HG03139 (cell line): Measurements from ENCODE around the gene ARAP1.

Experiments used
- ATAC-seq: cut with Tn5 transposase; IDR thresholded peaks from one replicate; pipeline ENCODE4 v1.9.1; 2021; ENCODE audit not compliant: unreplicated experiment

The ARAP1 gene

DNA sequence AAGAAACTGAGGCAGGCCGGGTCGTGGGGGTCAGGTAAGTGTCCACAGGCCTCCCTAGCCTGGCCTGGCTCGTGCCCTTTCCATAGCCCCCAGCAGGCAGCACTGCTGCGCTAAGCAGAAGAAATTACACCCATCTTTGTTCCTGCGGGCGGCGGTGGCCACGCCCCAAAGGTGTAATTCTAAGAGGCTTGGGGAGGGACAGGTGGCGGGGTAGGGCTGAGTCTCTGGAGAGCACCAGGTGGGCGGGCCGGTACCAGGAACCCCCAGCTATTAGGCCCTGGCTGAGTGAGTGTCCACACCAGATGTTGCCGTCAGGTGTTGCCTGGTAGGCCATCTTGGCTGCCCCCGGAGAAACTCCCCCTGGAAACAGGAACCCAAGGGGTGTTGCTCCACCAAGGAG lies 12.3 kb upstream of the ARAP1 start:
- ATAC-seq: no peak

DNA sequence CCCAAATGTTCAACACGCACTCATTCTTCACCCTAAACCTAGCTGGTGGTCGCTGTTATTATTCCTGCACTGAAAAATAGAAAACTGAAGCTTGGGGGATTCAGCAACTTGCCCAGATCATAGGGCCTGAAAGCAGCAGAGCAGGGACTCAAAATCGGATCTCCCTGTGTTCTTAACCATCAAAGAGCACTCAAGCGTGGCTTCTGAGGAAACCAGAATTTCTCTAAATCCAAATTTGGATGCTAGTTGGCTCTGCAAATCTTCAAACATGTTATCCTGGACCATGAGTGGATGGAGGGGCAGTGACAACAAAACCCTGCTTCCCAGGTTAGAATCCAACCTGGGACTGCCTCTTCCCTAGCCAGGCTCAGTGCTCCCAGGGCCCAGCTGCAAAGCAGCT lies 11.6 kb upstream of the ARAP1 start:
- ATAC-seq: no peak

DNA sequence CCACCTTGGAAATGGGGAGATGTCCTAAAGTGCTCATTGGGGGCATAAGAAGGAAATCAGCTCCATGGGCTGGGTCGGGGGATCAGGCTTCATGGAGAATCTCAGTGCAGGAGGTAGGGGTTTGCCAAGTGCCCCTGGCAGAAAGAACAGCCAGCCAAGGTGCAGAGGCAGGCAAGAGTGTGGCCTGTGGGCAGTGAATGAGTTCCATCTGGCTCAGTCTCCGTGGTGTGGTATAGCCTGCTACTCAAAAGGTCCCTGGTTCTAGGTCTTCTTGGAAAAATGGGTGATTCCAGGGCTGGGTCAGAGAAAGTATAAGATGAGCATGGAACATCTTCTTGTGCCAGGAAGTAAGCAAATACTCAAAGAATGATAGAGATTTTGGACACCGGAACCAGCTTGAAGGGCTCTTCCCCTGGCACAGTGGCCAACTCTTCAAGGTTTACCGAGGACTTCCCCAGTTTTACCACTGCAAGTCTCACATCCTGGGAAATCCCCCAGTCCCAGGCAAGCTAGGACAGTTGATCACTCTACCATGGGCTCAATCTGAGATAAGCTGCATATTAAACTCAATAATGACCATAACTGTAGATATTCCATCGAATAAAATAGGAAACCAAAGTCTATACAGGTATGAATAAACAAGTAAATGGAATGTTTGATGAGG lies 10.6 kb upstream of the ARAP1 start:
- ATAC-seq: no peak

DNA sequence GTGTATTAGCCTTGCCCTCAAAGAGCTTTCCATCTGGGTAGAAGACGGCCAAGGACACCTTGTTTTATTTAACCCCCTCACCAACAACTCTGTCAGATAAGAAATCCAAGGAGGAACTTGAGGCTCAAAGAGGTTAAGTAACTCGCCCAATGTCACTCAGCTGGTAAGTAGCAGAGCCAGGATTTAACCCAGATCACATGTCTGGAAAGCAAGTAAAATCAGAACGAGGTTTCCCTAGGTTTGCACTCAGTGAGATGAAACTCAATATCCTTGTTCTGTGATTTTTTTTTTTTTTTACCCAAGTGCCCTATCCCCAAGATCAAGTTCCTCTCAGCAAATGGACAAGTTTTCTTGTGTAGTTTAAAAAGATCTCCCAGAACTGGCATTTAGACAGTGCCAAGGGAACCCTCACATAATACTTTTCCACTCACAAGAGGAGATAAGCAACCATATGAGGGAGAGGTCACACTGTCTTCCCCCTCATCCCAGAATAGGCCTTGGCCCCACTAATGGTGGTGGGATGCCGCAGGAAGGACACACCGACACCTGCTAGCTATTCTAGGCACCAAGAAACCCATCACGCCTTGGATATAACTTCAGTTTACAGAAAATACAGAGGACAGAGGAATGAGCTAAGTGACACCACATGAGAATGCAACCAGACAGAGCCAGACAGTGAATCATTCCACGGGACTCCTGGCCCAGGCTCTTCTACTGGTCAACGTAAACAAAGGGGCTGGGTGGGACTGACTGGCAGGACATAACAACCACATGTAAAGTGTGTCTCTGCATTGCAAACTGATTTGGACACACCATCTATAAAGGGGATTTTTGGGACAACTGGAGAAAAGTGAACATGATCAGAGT lies 8.6 kb upstream of the ARAP1 start:
- ATAC-seq: no peak

DNA sequence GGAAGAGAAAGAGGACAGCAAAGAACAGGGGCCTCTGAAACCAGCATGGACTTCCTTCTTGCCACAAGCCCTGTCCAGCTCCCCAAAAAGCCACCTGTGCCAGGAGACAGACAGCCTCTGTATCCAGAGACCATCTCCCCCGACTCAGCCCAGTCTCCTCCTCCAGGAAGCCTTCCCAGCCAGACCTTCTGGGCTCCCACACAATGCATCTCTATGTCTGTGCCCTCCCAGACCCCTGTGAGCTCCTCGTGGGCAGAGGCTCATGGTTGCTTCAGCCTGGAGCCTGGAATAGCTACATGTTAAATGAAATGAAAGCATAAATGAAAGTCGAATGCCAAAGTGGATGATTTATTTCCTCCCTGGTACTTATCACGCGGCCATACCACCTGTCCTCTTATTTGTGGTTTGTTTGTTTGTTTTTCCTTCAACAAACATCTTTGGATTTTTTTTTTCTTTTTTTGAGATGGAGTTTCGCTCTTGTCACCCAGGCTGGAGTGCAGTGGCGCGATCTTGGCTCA lies 7.3 kb upstream of the ARAP1 start:
- no peak for ATAC-seq

DNA sequence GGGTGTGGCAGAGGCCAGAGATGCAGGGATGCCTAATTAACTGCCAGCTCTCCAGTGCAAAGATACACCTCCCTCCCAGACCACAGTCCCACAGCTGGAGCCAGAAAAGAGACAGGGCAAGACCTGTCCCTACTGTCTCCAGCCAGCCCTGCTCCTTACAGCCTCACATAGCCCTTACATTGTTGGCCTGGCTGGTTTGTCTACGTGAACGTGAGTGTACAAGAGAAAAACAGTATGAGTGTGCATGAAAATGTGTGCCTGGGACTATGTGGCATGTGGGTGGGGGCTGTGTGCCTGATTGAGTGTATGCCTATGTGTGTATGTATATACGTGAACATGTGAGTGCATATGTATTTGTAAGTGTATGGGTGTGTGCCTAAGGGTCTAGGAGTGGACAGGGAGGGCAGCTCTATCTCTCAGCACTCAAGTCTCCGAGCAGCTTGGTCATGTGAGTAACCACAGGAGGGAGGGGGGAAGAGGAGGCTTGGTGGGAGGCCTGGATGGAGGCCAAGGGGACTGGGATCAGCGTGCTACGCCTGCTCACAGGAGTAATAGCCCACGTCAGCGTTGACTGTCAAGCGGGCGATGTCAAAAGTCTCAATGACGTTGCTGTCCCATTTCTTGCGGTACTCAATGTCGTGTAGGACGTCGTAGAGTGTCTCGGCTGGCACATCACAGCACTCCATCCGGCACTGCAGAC lies 6.6 kb upstream of the ARAP1 start:
- ATAC-seq: no peak

DNA sequence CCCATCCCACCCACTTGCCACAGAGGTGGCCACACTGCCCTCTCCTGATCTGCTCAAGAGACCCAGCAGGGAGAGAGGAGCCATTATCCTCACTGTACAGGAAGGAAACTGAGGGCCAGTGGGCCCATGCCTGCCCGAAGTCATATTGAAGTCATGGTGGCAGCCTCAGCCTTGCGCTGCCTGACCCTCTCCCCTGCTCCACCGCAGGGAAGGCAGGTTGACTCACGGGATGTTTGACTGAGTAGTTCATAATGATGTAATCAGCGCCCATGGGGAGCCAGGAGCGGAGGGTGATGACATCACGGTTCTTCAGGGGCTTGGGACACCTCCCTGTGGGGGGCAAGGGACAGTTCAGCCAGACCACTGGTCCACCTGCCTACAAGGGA lies 6.1 kb upstream of the ARAP1 start:
- ATAC-seq: no peak

DNA sequence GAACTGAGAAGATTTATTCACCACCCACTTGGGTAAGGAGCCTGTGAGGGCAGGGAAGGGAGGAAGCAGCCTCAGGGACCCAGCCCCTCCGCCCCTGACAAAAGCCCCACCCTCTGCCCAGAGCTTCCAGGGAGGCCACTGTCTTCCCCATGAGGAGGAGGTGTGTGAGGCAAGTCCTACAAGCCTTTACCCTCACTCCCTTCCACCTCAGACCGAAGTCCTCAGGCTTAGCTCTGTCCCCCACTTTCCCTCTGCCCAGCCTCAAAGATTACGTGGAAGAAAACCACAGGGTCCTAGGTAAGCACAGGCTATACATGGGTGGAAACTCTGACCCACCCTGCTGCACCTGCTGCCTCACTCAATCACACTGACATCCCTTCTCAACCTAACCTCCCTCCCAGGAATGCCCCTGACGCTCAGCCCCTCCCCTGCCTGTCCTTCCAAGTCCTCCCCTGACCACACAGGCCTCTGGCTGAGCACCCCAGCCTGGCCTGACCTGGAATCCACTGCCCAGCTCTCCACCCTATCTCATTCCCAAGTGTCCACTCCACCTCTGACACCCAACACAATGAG lies 3.6 kb upstream of the ARAP1 start:
- ATAC-seq: no peak

DNA sequence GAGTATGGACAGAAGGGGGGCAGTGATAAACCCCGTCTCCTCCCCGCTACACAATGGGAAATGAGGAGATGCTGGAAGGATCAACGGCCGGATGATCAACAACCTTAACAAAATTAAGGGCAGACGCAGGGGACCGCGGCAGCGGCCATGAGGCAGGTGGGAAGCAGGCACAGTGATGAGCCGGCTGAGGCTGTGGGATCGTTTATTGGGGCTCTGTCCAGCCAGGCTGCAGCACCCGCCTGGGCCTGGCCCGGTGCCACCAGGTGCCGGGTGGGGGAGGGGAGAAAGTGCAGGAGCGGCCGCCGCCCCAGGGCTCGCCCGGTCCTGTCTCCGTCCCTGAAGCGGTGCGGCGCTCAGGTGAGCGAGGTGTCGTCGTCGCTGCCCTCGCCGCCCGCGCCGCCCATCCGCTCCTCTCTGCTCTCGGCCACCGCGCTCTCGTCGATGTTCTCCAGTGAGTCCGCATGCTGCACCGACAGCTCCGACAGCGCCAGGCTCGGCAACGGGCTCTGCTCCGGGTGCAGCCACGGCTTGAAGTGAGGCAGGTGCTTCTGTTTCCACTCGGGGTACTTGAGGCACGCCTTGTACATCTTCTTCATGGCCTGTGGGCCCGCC lies 2.4 kb upstream of the ARAP1 start:
- ATAC-seq: no peak

DNA sequence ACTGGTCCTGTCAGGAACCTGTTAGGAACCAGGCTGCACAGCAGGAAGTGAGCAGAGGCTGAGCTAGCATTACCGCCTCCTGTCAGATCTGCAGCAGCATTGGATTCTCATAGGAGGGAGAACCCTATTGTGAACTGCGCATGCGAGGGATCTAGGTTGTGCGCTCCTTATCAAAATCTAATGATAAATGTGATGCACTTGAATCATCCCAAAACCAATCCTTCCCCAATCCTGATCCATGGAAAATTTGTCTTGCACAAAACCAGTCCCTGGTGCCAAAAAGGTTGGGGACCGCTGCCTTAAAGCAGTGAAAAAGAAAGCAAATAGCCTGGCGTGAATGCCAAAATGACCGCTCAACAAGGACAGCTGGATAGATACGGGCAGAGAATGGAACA lies 1.9 kb upstream of the ARAP1 start:
- no peak for ATAC-seq

DNA sequence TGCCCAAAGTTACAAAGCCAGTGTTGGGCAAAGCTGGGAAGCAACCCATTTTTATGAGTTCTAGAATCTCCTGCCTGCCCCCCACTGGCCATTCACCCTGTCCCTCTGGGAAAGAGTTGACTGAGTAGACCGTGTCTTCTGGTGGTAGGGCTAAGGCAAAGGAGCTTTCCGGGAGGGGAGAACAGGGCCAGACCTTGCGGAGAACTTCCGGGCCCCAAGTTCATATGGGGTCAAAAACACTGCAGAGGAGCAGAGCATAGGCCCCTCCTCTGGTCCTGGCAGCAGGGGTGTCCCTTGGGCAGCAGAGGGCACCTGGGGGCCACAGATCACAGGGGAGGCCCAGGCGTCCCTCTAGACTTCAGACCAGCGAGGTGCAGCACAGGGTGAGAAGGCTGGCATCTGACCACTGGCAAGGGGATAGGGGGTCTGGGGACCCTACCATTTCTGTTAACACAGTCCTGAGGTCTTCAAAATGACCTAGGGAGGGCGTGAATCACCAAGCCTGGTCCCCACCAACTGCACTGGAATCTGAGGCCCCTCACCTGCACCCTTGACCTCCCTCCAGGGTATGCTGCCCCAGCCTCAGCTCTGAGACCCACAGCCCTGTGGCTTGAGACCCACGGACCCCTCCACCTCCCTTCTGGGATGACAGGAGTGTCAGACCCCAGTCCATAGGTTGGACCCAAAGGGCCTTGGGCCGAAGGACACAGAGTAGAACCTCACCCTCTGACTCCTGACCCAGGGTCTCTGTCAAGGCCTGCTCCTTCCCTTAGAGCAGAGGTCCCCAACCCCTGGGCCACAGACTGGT lies 1.3 kb upstream of the ARAP1 start:
- ATAC-seq: no peak

DNA sequence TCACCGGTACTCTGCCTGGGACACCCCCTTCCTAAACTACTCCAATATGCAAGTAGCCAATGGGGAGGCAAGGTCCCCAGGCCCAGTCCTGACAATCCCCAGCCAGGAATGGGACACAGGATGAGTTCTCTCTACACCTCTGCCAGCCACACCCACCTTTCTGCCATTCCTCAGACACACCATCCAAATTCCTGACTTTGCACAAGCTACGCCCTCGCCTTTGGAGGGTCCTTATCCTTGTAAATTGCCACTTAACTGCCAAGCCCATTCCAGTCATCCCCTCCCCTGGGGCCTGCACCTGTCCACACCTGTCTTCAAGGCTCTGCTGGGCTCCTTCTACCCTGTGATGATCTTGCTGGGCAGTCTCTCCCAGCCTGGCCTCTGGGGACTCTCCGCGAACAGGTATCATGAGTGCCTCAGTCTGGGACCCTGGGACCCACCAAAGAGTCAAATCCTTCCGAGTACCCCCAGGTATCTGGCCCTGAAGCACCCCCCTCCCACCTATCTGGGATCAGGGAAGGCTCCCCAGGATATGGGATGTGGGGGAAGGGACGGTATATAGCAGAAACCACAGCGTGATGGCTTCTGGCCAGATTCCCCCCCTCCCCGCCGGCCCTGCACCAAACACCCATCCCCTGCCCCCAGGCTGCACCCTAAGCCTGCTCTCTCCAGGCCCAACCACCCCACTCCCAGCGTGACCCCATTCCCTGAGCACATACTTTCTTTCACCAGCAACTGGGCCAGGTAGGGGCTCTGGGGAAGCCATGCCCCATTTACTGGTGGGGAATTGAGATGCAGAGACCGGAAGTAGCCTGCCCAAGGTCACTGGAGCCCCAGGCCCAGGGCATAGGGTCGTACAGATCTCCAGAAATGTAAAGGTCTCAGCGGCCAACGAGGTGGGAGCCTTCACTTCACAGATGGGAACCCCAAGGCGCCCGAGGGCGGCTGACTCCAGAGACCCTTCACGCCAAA lies 806 bp downstream of the ARAP1 start:
- no peak for ATAC-seq

DNA sequence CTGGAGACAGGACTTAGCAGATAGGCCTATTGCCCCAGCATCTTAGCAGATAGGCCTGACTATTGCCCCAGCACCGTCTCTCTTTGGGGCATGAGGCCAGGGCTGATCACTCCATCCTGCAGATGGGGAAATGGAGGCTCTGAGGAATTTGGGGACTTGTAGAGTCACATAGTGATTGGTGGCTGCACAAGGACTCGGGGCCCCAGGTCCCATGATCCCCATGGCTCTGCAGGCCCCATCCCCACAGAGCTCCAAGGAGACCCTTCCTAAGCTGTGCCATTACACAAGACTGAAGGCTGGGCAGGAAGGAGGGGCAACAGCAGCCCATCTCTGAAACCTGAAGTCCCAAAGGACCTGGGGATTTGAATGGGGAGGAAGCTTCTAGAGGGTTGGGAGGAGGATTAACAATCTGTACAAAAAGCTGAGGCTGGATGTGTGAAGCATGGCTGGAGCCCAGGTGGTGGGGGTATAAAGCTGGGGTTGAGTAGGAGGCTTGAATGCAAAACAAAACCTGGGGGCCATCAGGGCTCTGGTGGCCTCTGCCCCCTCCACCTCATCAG lies 1.6 kb downstream of the ARAP1 start:
- no peak for ATAC-seq

DNA sequence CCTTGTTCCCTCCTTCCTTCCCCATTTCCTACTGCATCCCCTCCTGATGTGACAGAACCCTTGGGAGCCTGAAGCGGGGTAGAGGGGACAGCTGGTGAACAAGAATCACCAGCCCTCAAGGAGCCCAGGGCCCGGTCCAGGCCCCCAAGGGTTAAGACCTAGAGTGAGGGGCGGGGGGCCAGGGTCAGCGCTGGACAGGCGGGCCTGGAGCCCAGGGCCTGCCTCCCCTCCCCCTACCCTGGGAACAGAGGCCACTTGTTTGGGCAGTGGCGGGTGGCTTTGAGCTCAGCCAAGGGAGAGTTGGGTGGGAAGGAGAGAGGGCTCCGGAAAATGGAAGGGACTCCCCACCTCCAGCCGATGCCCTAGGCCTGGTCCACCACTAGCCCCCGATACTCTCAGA lies 2.1 kb downstream of the ARAP1 start:
- no peak for ATAC-seq

DNA sequence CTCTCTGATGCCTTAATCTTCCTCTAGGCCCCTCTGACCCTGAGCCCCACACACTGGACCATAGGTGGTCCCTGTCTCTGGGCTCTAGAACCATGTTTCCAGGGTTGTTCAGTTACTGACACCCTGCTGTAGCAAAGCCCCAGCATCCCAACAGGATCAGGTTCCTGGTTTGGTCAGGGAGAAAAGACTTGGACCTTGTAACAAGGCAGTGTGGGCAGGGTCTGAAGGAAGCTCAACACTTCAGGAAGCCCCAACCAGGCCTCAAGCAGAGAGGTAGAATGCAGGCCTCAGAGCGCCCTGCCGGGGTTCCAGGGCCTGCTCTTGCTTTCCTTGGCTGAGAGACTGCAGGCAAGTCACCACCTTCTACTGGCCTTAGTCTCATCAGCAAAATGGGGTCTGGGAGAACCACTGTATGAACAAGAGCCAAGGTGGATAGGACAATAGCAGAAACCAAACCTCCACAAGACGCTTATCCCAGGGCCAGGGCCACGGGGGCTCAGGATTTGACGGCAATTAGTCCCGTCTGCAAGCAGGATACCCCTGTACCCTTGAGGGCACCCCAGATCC lies 4.8 kb downstream of the ARAP1 start:
- ATAC-seq: no peak

DNA sequence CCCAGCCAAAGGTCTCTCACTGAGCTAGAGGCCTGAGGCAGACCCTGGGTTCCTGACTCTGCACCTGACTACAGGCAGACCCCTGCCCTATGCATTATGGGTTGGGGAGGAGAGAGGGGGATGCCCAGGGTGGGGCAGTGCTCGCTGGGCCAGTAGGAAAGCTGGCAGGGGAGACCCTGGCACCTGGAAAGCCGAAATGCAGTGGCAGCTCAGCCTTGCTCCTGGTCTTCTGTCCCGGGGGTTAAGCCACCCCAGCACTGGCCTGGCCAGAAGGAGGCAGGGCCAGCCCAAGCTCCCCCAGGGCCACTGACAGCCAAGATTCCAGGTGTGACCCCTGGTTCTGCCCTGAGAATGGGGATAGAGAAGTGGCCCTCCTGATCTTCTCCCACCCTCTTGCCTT lies 5.4 kb downstream of the ARAP1 start:
- ATAC-seq: no peak

DNA sequence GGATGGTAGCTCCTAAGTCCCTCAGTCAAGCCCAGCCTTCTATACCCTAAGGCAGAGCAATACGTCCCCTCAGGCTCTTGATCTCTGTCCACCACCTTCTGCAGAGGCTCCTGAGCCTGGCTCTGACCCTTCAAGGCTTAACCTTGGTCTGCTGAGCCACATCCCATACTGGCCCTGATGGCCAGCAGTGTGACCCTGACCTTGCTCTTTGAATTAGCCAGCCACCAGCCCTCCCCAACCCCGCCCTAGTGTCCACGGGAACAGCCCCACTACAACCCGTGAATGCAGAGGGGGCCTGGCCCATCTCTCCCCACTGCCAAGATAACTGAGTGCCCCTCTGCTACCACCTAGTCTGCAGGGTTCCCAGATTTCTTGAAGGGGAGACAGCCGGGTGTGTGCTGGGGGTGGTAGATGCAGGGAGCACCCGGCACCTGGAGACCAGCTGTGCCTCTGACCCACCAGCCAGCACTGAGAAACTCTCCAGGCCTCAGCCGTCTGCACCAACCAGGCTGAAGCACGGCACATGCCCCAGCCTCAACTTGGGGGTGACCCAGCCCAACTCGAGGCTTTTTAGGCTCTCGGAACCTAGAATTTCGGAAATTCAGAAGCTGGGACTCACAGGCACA lies 6.2 kb downstream of the ARAP1 start:
- ATAC-seq: no peak

DNA sequence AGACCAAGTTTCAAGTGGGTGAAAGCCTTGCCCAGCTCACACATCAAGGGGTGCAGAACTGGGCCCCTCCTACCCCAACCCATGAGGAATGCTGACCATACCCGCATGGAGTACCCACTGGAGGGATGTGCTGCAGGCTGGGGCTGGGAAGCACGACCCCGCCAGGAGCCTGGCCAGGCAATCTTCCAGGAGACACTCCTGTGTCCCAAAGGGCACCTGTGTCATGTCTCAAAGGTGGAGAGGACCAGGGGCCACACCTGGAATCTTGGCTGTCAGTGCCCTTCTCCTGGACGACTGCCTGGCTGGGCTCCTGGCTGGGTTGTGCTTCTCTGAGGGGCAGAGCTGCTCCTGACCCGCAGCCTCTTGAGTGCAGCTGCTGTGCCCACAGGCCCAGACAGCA lies 6.7 kb downstream of the ARAP1 start:
- ATAC-seq: no peak
